Choroid plexus epithelial cell (primary cell): ENCODE measurements around the gene IFT88.

Experiments used
- DNase-seq: peaks from one replicate; pipeline ENCODE4 v3.0.0-alpha.2; 2010; ENCODE audit warnings: low read depth
- H3K4me3 ChIP-seq: 2 replicates; pipeline ENCODE4 v1.5.1; 2011; ENCODE audit warnings: low read depth, mild to moderate bottlenecking, control low read depth, low read length, moderate library complexity
- CTCF ChIP-seq: conservative IDR thresholded peaks from 2 replicates; pipeline ENCODE4 v1.5.1; 2011; ENCODE audit warnings: low read depth, mild to moderate bottlenecking, control low read depth, inconsistent platforms, low read length, moderate library complexity

IFT88 gene

GRCh38 chr13:20714161-20714560, 147.2 kb downstream of the IFT88 start:
- DNase-seq: peak; percentile 22
- H3K4me3 ChIP-seq: no peak overlapping the region
- TF ChIP-seq CTCF: no peak

GRCh38 chr13:20714563-20715329, 147.8 kb downstream of the IFT88 start:
- peak overlapping the region; percentile 17 for H3K4me3 ChIP-seq
- DNase-seq: peak; percentile 87
- no peak for TF ChIP-seq CTCF

GRCh38 chr13:20715330-20715712, 148.4 kb downstream of the IFT88 start:
- no peak for TF ChIP-seq CTCF
- H3K4me3 ChIP-seq: no peak overlapping the region
- DNase-seq: no peak

- no peak for DNase-seq
- H3K4me3 ChIP-seq: no peak overlapping the region
- TF ChIP-seq CTCF: no peak
Measured at GRCh38 chr13:20716951-20717350, 150.0 kb downstream of the IFT88 start.

- DNase-seq: no peak
- TF ChIP-seq CTCF: no peak
Measured at GRCh38 chr13:20717581-20718542, 150.9 kb downstream of the IFT88 start.

GRCh38 chr13:20718958-20719566, 152.1 kb downstream of the IFT88 start:
- no peak for TF ChIP-seq CTCF
- H3K4me3 ChIP-seq: no peak overlapping the region
- no peak for DNase-seq

More at GRCh38 chr13:20717581-20718542, 150.9 kb downstream of the IFT88 start:
- no peak overlapping the region for H3K4me3 ChIP-seq
